ENCODE results near the gene PRPF40B.

GRCh38 chr12:49689785-49690184 is 66.4 kb downstream of the PRPF40B start:
- TF ChIP-seq CTCF (IDR thresholded peaks at IDR 0.05) (no peak), POLR2A (IDR thresholded peaks at IDR 0.05) (no peak)

Data from right lobe of liver (tissue), 4 donors.